Esophagus muscularis mucosa (tissue), 4 donors: ENCODE results near the gene SPATA19. TPM values are rescaled to one million over a fixed set of nuclear protein-coding genes. Genes with fewer than 3 reads are reported as not detected.

ENCODE experiments used
- DNase-seq: peaks from one replicate; pipeline ENCODE4 v3.0.0-alpha.2; 2017; ENCODE audit errors: extremely low spot score
- H3K27ac ChIP-seq, 4 donors: fragments of 200-600 bp; sonication (generic); replicated peaks in 1 of 4; 1 replicate in 3 of 4; 2 replicates in 1 of 4; pipeline ENCODE4 v1.5.1; 2016 to 2019; ENCODE audit warnings: mild to moderate bottlenecking in 1 of 4
- H3K27me3 ChIP-seq, 4 donors: fragments of 200-600 bp; sonication (generic); one replicate each; pipeline versions ENCODE4 v1.5.1 to v1.6.0; 2016 to 2019
- H3K36me3 ChIP-seq, 4 donors: fragments of 200-600 bp; sonication (generic); one replicate each; pipeline ENCODE4 v1.5.1; 2016 to 2019
- H3K4me1 ChIP-seq, 4 donors: fragments of 200-600 bp; sonication (generic); one replicate each; pipeline ENCODE4 v1.5.1; 2016 to 2019
- H3K4me3 ChIP-seq, 4 donors: fragments of 200-600 bp; sonication (generic); 1 replicate in 2 of 4; 2 replicates in 2 of 4; pipeline ENCODE4 v1.5.1; 2016 to 2019; ENCODE audit warnings: mild to moderate bottlenecking in 4 of 4, moderate library complexity in 1 of 4
- H3K9me3 ChIP-seq, 4 donors: fragments of 200-600 bp; sonication (generic); 1 replicate in 3 of 4; 2 replicates in 1 of 4; pipeline ENCODE4 v1.5.1; 2016 to 2019
- CTCF ChIP-seq, 3 experiments: fragments of 200-600 bp in 2 of 3; fragments of 450-650 bp in 1 of 3; sonication (generic) in 2 of 3; IDR thresholded peaks; one replicate each; pipeline ENCODE4 v1.5.1; 2017 to 2019; ENCODE audit warnings: antibody characterized with exemption in 3 of 3, mild to moderate bottlenecking in 2 of 3, moderate library complexity in 1 of 3
- EP300 ChIP-seq: sonication (generic); formaldehyde crosslinking; IDR thresholded peaks from one replicate; pipeline ENCODE4 v1.6.1; 2017; ENCODE audit warnings: antibody characterized with exemption
- POLR2A ChIP-seq: fragments of 450-650 bp; IDR thresholded peaks from one replicate; pipeline ENCODE4 v1.6.1; 2017; ENCODE audit warnings: antibody characterized with exemption, moderate library complexity, mild to moderate bottlenecking, low read depth
- POLR2AphosphoS5 ChIP-seq, 2 donors: sonication (generic); formaldehyde crosslinking; IDR thresholded peaks; one replicate each; pipeline ENCODE4 v1.6.1; 2017; ENCODE audit warnings: antibody characterized with exemption in 2 of 2
- WGBS: methylation state at CpG from one replicate; pipeline ENCODE4 v1.1.5; 2018; 5-methylcytosine and 5-hydroxymethylcytosine counted together
- intact Hi-C: fragments of 100-400 bp; cut with DNase I; formaldehyde crosslinking; loops from one replicate; pipeline ENCODE4 v1.15.1; 2023
- total RNA-seq, 4 donors: library from RNA; depleted of rRNA; stranded (reverse); fragments of >200 nt; gene quantifications; one replicate each; pipeline versions ENCODE4 v1.1.0 to v1.2.1, GENCODE V29; 2016

Gene SPATA19
- total RNA-seq, 4 donors from 2014 or later, result not detected

GRCh38 chr11:133795088-133795487 is 50.2 kb downstream of the SPATA19 start:
- Histone ChIP-seq H3K27ac (no peak overlapping the region), H3K4me1 (no peaks in the 10 kb centered on the region), H3K4me3 (no peak overlapping the region), H3K36me3 (no peaks in the 10 kb centered on the region), H3K9me3 (peaks cover 0 to 24% (median 11%) of the 10 kb centered on the region in 4 donors), H3K27me3 (peaks cover 0 to 67% (median 2%) of the 10 kb centered on the region in 4 donors)
- WGBS, result 89% methylated on average over 2 of the region's 2 CpGs
- DNase-seq, result no peak
- intact Hi-C loops, result no loop called here
- no peak for TF ChIP-seq POLR2AphosphoS5 (IDR thresholded peaks at IDR 0.05)
- no peak for TF ChIP-seq EP300
- TF ChIP-seq POLR2A, result no peak
- TF ChIP-seq CTCF (IDR thresholded peaks at IDR 0.05), result no peak

- no peak for TF ChIP-seq POLR2AphosphoS5 (IDR thresholded peaks at IDR 0.05)
- no peak for TF ChIP-seq CTCF (IDR thresholded peaks at IDR 0.05)
- no peak for TF ChIP-seq EP300
- TF ChIP-seq POLR2A, result no peak
- Histone ChIP-seq H3K4me3 (no peak overlapping the region), H3K36me3 (no peaks in the 10 kb centered on the region), H3K27ac (no peak overlapping the region), H3K9me3 (peaks cover 0 to 24% (median 11%) of the 10 kb centered on the region in 4 donors), H3K27me3 (peaks cover 0 to 63% (median 2%) of the 10 kb centered on the region in 4 donors), H3K4me1 (no peaks in the 10 kb centered on the region)
- 91% methylated on average over 2 of the region's 2 CpGs for WGBS
- peak; percentile 64 for DNase-seq
- intact Hi-C loops, result no loop called here
These were observed 51.1 kb downstream of the SPATA19 start for GRCh38 chr11:133794205-133794604.

GRCh38 chr11:133793271-133794035 is 51.9 kb downstream of the SPATA19 start:
- WGBS, result 64% methylated on average over 7 of the region's 7 CpGs
- DNase-seq, result peak; percentile 77
- intact Hi-C loops, result no loop called here
- Histone ChIP-seq H3K4me1 (no peaks in the 10 kb centered on the region), H3K36me3 (no peaks in the 10 kb centered on the region), H3K27ac (no peak overlapping the region), H3K27me3 (peaks cover 0 to 70% (median 2%) of the 10 kb centered on the region in 4 donors), H3K4me3 (no peak overlapping the region), H3K9me3 (peaks cover 0 to 24% (median 11%) of the 10 kb centered on the region in 4 donors)
- no peak for TF ChIP-seq CTCF (IDR thresholded peaks at IDR 0.05)
- no peak for TF ChIP-seq POLR2AphosphoS5 (IDR thresholded peaks at IDR 0.05)
- no peak for TF ChIP-seq EP300

- intact Hi-C loops, result no loop called here
- TF ChIP-seq EP300 (no peak), CTCF (IDR thresholded peaks at IDR 0.05) (no peak), POLR2AphosphoS5 (IDR thresholded peaks at IDR 0.05) (no peak), POLR2A (no peak)
- Histone ChIP-seq H3K36me3 (no peaks in the 10 kb centered on the region), H3K27me3 (peaks cover 0 to 63% (median 2%) of the 10 kb centered on the region in 4 donors), H3K4me3 (no peak overlapping the region), H3K9me3 (peaks cover 0 to 21% (median 11%) of the 10 kb centered on the region in 4 donors), H3K4me1 (peaks cover 5 to 11% (median 8%) of the 10 kb centered on the region in 4 donors), H3K27ac (no peak overlapping the region)
- WGBS, result 88% methylated on average over 5 of the region's 5 CpGs
- DNase-seq, result peak; percentile 77
These were observed 54.3 kb downstream of the SPATA19 start for GRCh38 chr11:133790995-133791394.

Other genes starting within 250 kb of the SPATA19 start
- gene IGSF9B, start 111.5 kb upstream of the SPATA19 start, total RNA-seq, result 100 to 1,000 TPM in 1 of 4 donors, 10 to 100 TPM in 3; 21.7 to 130 (median 58.6) TPM
- gene JAM3, start 223.6 kb upstream of the SPATA19 start, total RNA-seq, result 100 to 1,000 TPM in 2 of 4 donors, 10 to 100 TPM in 2; 84.2 to 122 (median 96.5) TPM